SK-N-SH (cell line): ENCODE measurements around the gene THAP12.

Experiments used
- GATA2 ChIP-seq: sonication (generic); formaldehyde crosslinking; IDR thresholded peaks from 2 replicates; pipeline ENCODE4 v1.5.0; 2020; ENCODE audit warnings: mild to moderate bottlenecking, missing genetic modification reagents
- POLR2AphosphoS5 ChIP-seq: IDR thresholded peaks from 2 replicates; pipeline ENCODE4 v1.6.1; 2012; ENCODE audit warnings: low read depth, low read length
- SIN3A ChIP-seq: IDR thresholded peaks from 2 replicates; pipeline ENCODE4 v1.6.1; 2012; ENCODE audit warnings: low read depth, mild to moderate bottlenecking, low read length, moderate library complexity, borderline replicate concordance
- TAF1 ChIP-seq: IDR thresholded peaks from 2 replicates; pipeline ENCODE4 v1.6.1; 2012; ENCODE audit warnings: low read depth, mild to moderate bottlenecking, low read length, moderate library complexity, borderline replicate concordance
- USF1 ChIP-seq: IDR thresholded peaks from 2 replicates; pipeline ENCODE4 v1.4.0; 2012; ENCODE audit warnings: low read depth, borderline replicate concordance
- TF ChIP-seq, protein P1 (sequence below): fragments of 200-600 bp; sonication (generic); IDR thresholded peaks from 2 replicates; pipeline ENCODE4 v1.6.1; 2017; ENCODE audit warnings: antibody characterized with exemption, mild to moderate bottlenecking, moderate library complexity

DNA sequence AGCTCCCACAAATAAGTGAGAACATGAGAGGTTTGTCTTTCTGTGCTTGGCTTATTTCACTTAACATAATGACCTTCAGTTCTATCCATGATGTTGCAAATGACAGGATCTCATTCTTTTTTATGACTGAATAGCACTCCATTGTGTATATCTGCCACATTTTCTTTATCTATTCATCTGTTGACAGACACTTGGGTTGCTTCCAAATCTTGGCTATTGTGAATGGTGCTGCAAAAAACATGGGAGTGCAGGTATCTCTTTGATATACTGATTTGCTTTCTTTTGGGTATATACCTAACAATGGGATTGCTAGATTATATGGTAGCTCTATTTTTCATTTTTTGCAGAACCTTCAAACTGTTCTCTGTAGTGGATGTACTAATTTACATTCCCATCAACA is 13.5 kb upstream of the THAP12 start:
- no peak for TF ChIP-seq USF1
- no peak for TF ChIP-seq TAF1
- no peak for TF ChIP-seq SIN3A
- no peak for TF ChIP-seq POLR2AphosphoS5
- TF ChIP-seq, protein P1, sequence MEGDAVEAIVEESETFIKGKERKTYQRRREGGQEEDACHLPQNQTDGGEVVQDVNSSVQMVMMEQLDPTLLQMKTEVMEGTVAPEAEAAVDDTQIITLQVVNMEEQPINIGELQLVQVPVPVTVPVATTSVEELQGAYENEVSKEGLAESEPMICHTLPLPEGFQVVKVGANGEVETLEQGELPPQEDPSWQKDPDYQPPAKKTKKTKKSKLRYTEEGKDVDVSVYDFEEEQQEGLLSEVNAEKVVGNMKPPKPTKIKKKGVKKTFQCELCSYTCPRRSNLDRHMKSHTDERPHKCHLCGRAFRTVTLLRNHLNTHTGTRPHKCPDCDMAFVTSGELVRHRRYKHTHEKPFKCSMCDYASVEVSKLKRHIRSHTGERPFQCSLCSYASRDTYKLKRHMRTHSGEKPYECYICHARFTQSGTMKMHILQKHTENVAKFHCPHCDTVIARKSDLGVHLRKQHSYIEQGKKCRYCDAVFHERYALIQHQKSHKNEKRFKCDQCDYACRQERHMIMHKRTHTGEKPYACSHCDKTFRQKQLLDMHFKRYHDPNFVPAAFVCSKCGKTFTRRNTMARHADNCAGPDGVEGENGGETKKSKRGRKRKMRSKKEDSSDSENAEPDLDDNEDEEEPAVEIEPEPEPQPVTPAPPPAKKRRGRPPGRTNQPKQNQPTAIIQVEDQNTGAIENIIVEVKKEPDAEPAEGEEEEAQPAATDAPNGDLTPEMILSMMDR = no peak
- no peak for TF ChIP-seq GATA2 (CRISPR knock-in tag)
